IMR-90 (cell line): ENCODE measurements around the gene AIRE. TPM values are rescaled to one million over a fixed set of nuclear protein-coding genes. Genes with fewer than 3 reads are reported as not detected.

Source experiments
- ATAC-seq: fragments of 200-7000 bp; cut with Tn5 transposase; 2 replicates; pipeline ENCODE4 v1.9.1; 2020; ENCODE audit warnings: low read depth, mild to moderate bottlenecking, moderate library complexity
- BruUV-seq: library from RNA; stranded (reverse); fragments of 400-500 nt; replicated peaks from 2 replicates; lab custom pipeline; 2021; lab: Mats Ljungman, UMichigan
- CTCF ChIA-PET: fragments of 300-600 bp; formaldehyde crosslinking; extraction: SDS; loops from one replicate; lab custom pipeline; 2021; ENCODE audit warnings: antibody characterized with exemption; lab: Yijun Ruan, JAX
- POLR2A ChIA-PET: fragments of 300-600 bp; sonication (Branson Sonifier 250); formaldehyde crosslinking; loops from one replicate; lab custom pipeline; 2022; ENCODE audit warnings: antibody characterized with exemption; ENCODE audit not compliant: unreplicated experiment; lab: Charles Lee
- DNase-seq: peaks from one replicate; pipeline ENCODE4 v3.0.0; 2013
- H2AFZ ChIP-seq: replicated peaks from 2 replicates; pipeline ENCODE3; 2013; ENCODE audit warnings: low read length, mild to moderate bottlenecking; ENCODE audit not compliant: poor library complexity
- H2AK5ac ChIP-seq: 2 replicates; pipeline ENCODE4 v1.6.1; 2013; ENCODE audit warnings: low read depth, low read length, inconsistent platforms
- H2AK9ac ChIP-seq: replicated peaks from 2 replicates; pipeline ENCODE3; 2013; ENCODE audit warnings: mild to moderate bottlenecking, low read depth, low read length, moderate library complexity; ENCODE audit not compliant: poor library complexity
- H2BK120ac ChIP-seq: 2 replicates; pipeline ENCODE4 v1.6.1; 2013; ENCODE audit warnings: low read depth, low read length, inconsistent platforms
- H2BK15ac ChIP-seq: 3 replicates; pipeline ENCODE4 v1.6.1; 2013; ENCODE audit warnings: low read depth, low read length, inconsistent platforms
- H2BK20ac ChIP-seq: 2 replicates; pipeline ENCODE4 v1.6.1; 2013; ENCODE audit warnings: low read depth, mild to moderate bottlenecking, inconsistent platforms, low read length, moderate library complexity
- H2BK5ac ChIP-seq: 2 replicates; pipeline ENCODE4 v1.6.1; 2013; ENCODE audit warnings: mild to moderate bottlenecking, low read depth, low read length, inconsistent platforms; ENCODE audit not compliant: poor library complexity, severe bottlenecking
- H3K14ac ChIP-seq: replicated peaks from 2 replicates; pipeline ENCODE4 v1.6.1; 2013; ENCODE audit warnings: low read depth, low read length, inconsistent platforms
- H3K18ac ChIP-seq: 2 replicates; pipeline ENCODE4 v1.6.1; 2013; ENCODE audit warnings: low read depth, low read length, control low read depth
- H3K23ac ChIP-seq: 2 replicates; pipeline ENCODE4 v1.6.1; 2013; ENCODE audit warnings: low read depth, low read length, inconsistent platforms
- H3K27ac ChIP-seq: 2 replicates; pipeline ENCODE4 v1.5.1; 2013; ENCODE audit warnings: mild to moderate bottlenecking, control low read depth, low read length; ENCODE audit not compliant: insufficient read depth
- H3K27me3 ChIP-seq: 2 replicates; pipeline ENCODE4 v1.6.1; 2013; ENCODE audit warnings: low read length; ENCODE audit not compliant: control insufficient read depth, insufficient read depth
- H3K36me3 ChIP-seq: 2 replicates; pipeline ENCODE4 v1.6.1; 2013; ENCODE audit warnings: low read length, mixed read lengths; ENCODE audit not compliant: control insufficient read depth, insufficient read depth
- H3K4ac ChIP-seq: 2 replicates; pipeline ENCODE4 v1.6.1; 2013; ENCODE audit warnings: low read depth, low read length, inconsistent platforms
- H3K4me1 ChIP-seq: 2 replicates; pipeline ENCODE4 v1.6.1; 2013; ENCODE audit warnings: low read length, mixed read lengths; ENCODE audit not compliant: control insufficient read depth, insufficient read depth
- H3K4me2 ChIP-seq: 2 replicates; pipeline ENCODE4 v1.6.1; 2013; ENCODE audit warnings: low read depth, mild to moderate bottlenecking, control low read depth, low read length, moderate library complexity
- H3K4me3 ChIP-seq: 2 replicates; pipeline ENCODE4 v1.5.1; 2013; ENCODE audit warnings: low read depth, mild to moderate bottlenecking, control low read depth, low read length, moderate library complexity; ENCODE audit not compliant: insufficient read depth
- H3K56ac ChIP-seq: 2 replicates; pipeline ENCODE4 v1.6.1; 2013; ENCODE audit warnings: low read length, inconsistent platforms; ENCODE audit not compliant: insufficient read depth; ENCODE audit errors: extremely low read depth
- H3K79me1 ChIP-seq, 2 experiments: 2 replicates each; pipeline ENCODE4 v1.6.1; 2013; ENCODE audit warnings: low read length in 2 of 2, inconsistent platforms in 1 of 2, low read depth in 1 of 2
- H3K9ac ChIP-seq: 2 replicates; pipeline ENCODE4 v1.6.1; 2013; ENCODE audit warnings: low read depth, low read length, control low read depth
- H3K9me1 ChIP-seq: 2 replicates; pipeline ENCODE4 v1.6.1; 2013; ENCODE audit warnings: low read length, inconsistent platforms; ENCODE audit not compliant: insufficient read depth
- H3K9me3 ChIP-seq: 2 replicates; pipeline ENCODE4 v1.6.1; 2013; ENCODE audit warnings: low read length; ENCODE audit not compliant: control insufficient read depth, insufficient read depth
- H4K20me1 ChIP-seq: 2 replicates; pipeline ENCODE4 v1.6.1; 2013; ENCODE audit warnings: low read length, inconsistent platforms; ENCODE audit not compliant: insufficient read depth
- H4K5ac ChIP-seq: 2 replicates; pipeline ENCODE4 v1.6.1; 2013; ENCODE audit warnings: mild to moderate bottlenecking, low read depth, low read length, control low read depth
- H4K8ac ChIP-seq, 2 experiments: 2 replicates each; pipeline ENCODE4 v1.6.1; 2013; ENCODE audit warnings: low read depth in 2 of 2, low read length in 2 of 2, control low read depth in 1 of 2, inconsistent platforms in 1 of 2
- H4K91ac ChIP-seq: 2 replicates; pipeline ENCODE4 v1.6.1; 2013; ENCODE audit warnings: low read depth, low read length, inconsistent platforms; ENCODE audit not compliant: insufficient read depth
- BHLHE40 ChIP-seq: fragments of 150-350 bp; IDR thresholded peaks from 2 replicates; pipeline ENCODE4 v1.6.1; 2016; ENCODE audit warnings: mild to moderate bottlenecking, low read depth, low read length
- CEBPB ChIP-seq: IDR thresholded peaks from 2 replicates; pipeline ENCODE4 v1.6.1; 2012; ENCODE audit warnings: low read depth, low read length, improper control_type of control experiment
- CHD1 ChIP-seq: IDR thresholded peaks from 2 replicates; pipeline ENCODE4 v1.6.1; 2012; ENCODE audit warnings: low read depth, low read length, improper control_type of control experiment
- CTCF ChIP-seq: conservative IDR thresholded peaks from 2 replicates; pipeline ENCODE4 v1.5.1; 2012; ENCODE audit warnings: mild to moderate bottlenecking, low read depth, low read length, improper control_type of control experiment
- ELK1 ChIP-seq: fragments of 150-350 bp; IDR thresholded peaks from 2 replicates; pipeline ENCODE4 v1.6.1; 2016; ENCODE audit warnings: low read depth, mild to moderate bottlenecking, low read length, moderate library complexity, borderline replicate concordance
- FOS ChIP-seq: fragments of 150-350 bp; IDR thresholded peaks from 2 replicates; pipeline ENCODE4 v1.6.1; 2016; ENCODE audit warnings: low read depth, low read length
- MAFK ChIP-seq: IDR thresholded peaks from 2 replicates; pipeline ENCODE4 v1.6.1; 2012; ENCODE audit warnings: low read depth, low read length, improper control_type of control experiment
- MAZ ChIP-seq: IDR thresholded peaks from 2 replicates; pipeline ENCODE4 v1.6.1; 2012; ENCODE audit warnings: low read depth, mild to moderate bottlenecking, low read length, improper control_type of control experiment, moderate library complexity, borderline replicate concordance
- MXI1 ChIP-seq: IDR thresholded peaks from 2 replicates; pipeline ENCODE4 v1.6.1; 2012; ENCODE audit warnings: low read depth, mild to moderate bottlenecking, low read length, moderate library complexity, borderline replicate concordance
- NFE2L2 ChIP-seq: fragments of 150-350 bp; IDR thresholded peaks from 2 replicates; pipeline ENCODE4 v1.6.1; 2016; ENCODE audit warnings: low read depth, mild to moderate bottlenecking, low read length
- POLR2A ChIP-seq: IDR thresholded peaks from 2 replicates; pipeline ENCODE4 v1.6.1; 2012; ENCODE audit warnings: mild to moderate bottlenecking, low read depth, low read length
- RAD21 ChIP-seq: IDR thresholded peaks from 2 replicates; pipeline ENCODE4 v1.6.1; 2012; ENCODE audit warnings: low read length, improper control_type of control experiment
- RCOR1 ChIP-seq: IDR thresholded peaks from 2 replicates; pipeline ENCODE4 v1.6.1; 2012; ENCODE audit warnings: mild to moderate bottlenecking, low read length, improper control_type of control experiment; ENCODE audit not compliant: insufficient replicate concordance
- RFX5 ChIP-seq: IDR thresholded peaks from 2 replicates; pipeline ENCODE4 v1.8.0; 2012; ENCODE audit warnings: low read depth, mild to moderate bottlenecking, low read length, moderate library complexity
- SMC3 ChIP-seq: fragments of 150-350 bp; IDR thresholded peaks from 2 replicates; pipeline ENCODE4 v1.6.1; 2016; ENCODE audit warnings: low read depth, mild to moderate bottlenecking, antibody characterized with exemption, low read length, moderate library complexity
- USF2 ChIP-seq: fragments of 150-350 bp; IDR thresholded peaks from 2 replicates; pipeline ENCODE4 v1.6.1; 2017; ENCODE audit warnings: mild to moderate bottlenecking, antibody characterized with exemption, low read length, low read depth
- WGBS, 2 experiments: methylation state at CpG; one replicate each; pipeline versions ENCODE4 v1.1.5 to v1.1.7; 2013; ENCODE audit warnings: missing lambda C conversion rate in 2 of 2; ENCODE audit not compliant: insufficient read length in 1 of 2; ENCODE audit errors: extremely low coverage in 2 of 2; 5-methylcytosine and 5-hydroxymethylcytosine counted together
- dilution Hi-C: fragments of 300-500 bp; cut with HindIII; formaldehyde crosslinking; loops from one replicate; pipeline ENCODE4 v1.14.3; 2018; ENCODE audit warnings: low sequenced_read_pairs; ENCODE audit not compliant: unreplicated experiment
- in situ Hi-C: fragments of 300-500 bp; cut with MboI; formaldehyde crosslinking; loops from 3 replicates; pipeline ENCODE4 v1.14.3; 2019; ENCODE audit warnings: low sequenced_read_pairs, inconsistent platforms, mixed read lengths
- intact Hi-C: fragments of 100-400 bp; cut with micrococcal nuclease; formaldehyde crosslinking; loops from 2 replicates; pipeline ENCODE4 v1.10.0; 2022
- polyA plus RNA-seq, 3 experiments: library from polyadenylated mRNA; depleted of rRNA; stranded (reverse); fragments of >200 nt; gene quantifications; 2 replicates each; pipeline ENCODE4 v1.2.3, GENCODE V29; 2012; ENCODE audit warnings: low replicate concordance in 1 of 3
- total RNA-seq: library from RNA; depleted of rRNA; stranded (reverse); fragments of >200 nt; gene quantifications from 2 replicates; pipeline ENCODE4 v1.2.3, GENCODE V29; 2012

Gene AIRE
- total and polyA plus RNA-seq, 2 of the 4 experiments (the other 2 are of a cell fraction) = 0.05 TPM; not detected in 1

DNA sequence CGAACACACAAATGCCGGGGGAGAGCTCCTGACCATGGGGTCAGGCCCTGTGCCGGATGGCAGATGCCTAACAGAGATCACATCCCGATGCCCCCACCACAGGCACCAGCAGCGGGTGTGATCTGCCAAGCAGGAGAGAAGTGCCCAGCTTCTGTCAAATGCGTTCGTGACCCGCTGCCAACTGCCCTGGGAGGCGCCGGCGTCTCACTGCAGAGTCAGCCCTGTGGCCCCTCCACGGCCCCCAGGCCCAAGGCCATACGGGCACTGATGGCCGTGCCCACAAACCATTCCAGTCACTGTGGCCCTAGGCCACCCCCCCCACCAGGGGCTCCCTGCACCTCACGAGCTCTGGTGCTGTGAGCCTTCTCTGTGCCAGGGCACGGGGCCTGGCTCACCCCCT lies 45.5 kb downstream of the AIRE start:
- no peak overlapping the region for H4K8ac ChIP-seq
- no TSS peak for BruUV-seq
- no peak overlapping the region for H3K27ac ChIP-seq
- no peak overlapping the region for H3K23ac ChIP-seq
- H2BK120ac ChIP-seq = no peak overlapping the region
- H3K79me1 ChIP-seq = no peaks in the 10 kb centered on the region
- no peak overlapping the region for H3K56ac ChIP-seq
- H3K36me3 ChIP-seq = peaks cover 18% of the 10 kb centered on the region
- no peaks in the 10 kb centered on the region for H3K9me3 ChIP-seq
- no peak overlapping the region for H3K18ac ChIP-seq
- WGBS, 2 experiments = 98% methylated on average over 6 of the region's 16 CpGs; no CpG with 5 or more reads in 1 of the 2 experiments
- H2AK5ac ChIP-seq = no peak overlapping the region
- H2AK9ac ChIP-seq = peak overlapping the region; percentile 77
- CTCF ChIA-PET = no interaction called here
- dilution Hi-C loops = no loop called here
- H3K4me1 ChIP-seq = no peaks in the 10 kb centered on the region
- H2AFZ ChIP-seq = no peak overlapping the region
- H4K91ac ChIP-seq = no peak overlapping the region
- H2BK15ac ChIP-seq = no peak overlapping the region
- H2BK20ac ChIP-seq = no peak overlapping the region
- no peak overlapping the region for H3K4me2 ChIP-seq
- DNase-seq (no peak), ATAC-seq (no peak)
- peaks cover 11% of the 10 kb centered on the region for H4K20me1 ChIP-seq
- POLR2A ChIA-PET = no interaction called here
- TF ChIP-seq MAFK (no peak), USF2 (no peak), RAD21 (no peak), SMC3 (no peak), CEBPB (no peak), FOS (no peak), MAZ (no peak), BHLHE40 (no peak), MXI1 (no peak), NFE2L2 (no peak), CTCF (no peak), RCOR1 (no peak), RFX5 (no peak), CHD1 (no peak), ELK1 (no peak), POLR2A (no peak)
- no peak overlapping the region for H3K4me3 ChIP-seq
- no peak overlapping the region for H3K9ac ChIP-seq
- H4K5ac ChIP-seq = no peak overlapping the region
- intact Hi-C loops = loop anchor here (10.0 kb wide), 1 partner anchor 154 kb away; no protein-coding TSS in a partner anchor
- no peak overlapping the region for H2BK5ac ChIP-seq
- in situ Hi-C loops = no loop called here
- no peak overlapping the region for H3K14ac ChIP-seq
- H3K9me1 ChIP-seq = no peaks in the 10 kb centered on the region
- H3K27me3 ChIP-seq = no peaks in the 10 kb centered on the region
- H3K4ac ChIP-seq = no peak overlapping the region
